BLaER1 treated with 17β-estradiol and CSF1 and Interleukin-3, amounts not matched to agents 10 nM and 100 nM (cell line): ENCODE results near the gene ST6GALNAC4.

ENCODE experiments used
- H3K27ac ChIP-seq, 11 experiments: shearing (Covaris generic); formaldehyde crosslinking; 2 replicates each; pipeline ENCODE4 v1.8.1; 2022
- H3K27me3 ChIP-seq, 11 experiments: shearing (Covaris generic); formaldehyde crosslinking; 2 replicates each; pipeline ENCODE4 v1.8.1; 2022
- H3K36me3 ChIP-seq, 11 experiments: shearing (Covaris generic); formaldehyde crosslinking; 2 replicates each; pipeline ENCODE4 v1.8.1; 2022
- H3K4me1 ChIP-seq, 10 experiments: shearing (Covaris generic); formaldehyde crosslinking; 2 replicates each; pipeline ENCODE4 v1.8.1; 2022
- H3K4me2 ChIP-seq, 11 experiments: shearing (Covaris generic); formaldehyde crosslinking; 2 replicates each; pipeline ENCODE4 v1.8.1; 2022
- H3K4me3 ChIP-seq, 10 experiments: shearing (Covaris generic); formaldehyde crosslinking; 2 replicates each; pipeline ENCODE4 v1.8.1; 2022
- H3K9ac ChIP-seq, 11 experiments: shearing (Covaris generic); formaldehyde crosslinking; 2 replicates each; pipeline ENCODE4 v1.8.1; 2022
- H3K9me3 ChIP-seq, 11 experiments: shearing (Covaris generic); formaldehyde crosslinking; replicated peaks in 1 of 11; 2 replicates each; pipeline ENCODE4 v1.8.1; 2022
- H4K20me1 ChIP-seq, 11 experiments: shearing (Covaris generic); formaldehyde crosslinking; 2 replicates each; pipeline ENCODE4 v1.8.1; 2022
- Cebpa-rat ChIP-seq, 11 experiments: shearing (Covaris generic); IDR thresholded peaks; 2 replicates each; pipeline ENCODE4 v1.8.1; 2022

Gene ST6GALNAC4

DNA sequence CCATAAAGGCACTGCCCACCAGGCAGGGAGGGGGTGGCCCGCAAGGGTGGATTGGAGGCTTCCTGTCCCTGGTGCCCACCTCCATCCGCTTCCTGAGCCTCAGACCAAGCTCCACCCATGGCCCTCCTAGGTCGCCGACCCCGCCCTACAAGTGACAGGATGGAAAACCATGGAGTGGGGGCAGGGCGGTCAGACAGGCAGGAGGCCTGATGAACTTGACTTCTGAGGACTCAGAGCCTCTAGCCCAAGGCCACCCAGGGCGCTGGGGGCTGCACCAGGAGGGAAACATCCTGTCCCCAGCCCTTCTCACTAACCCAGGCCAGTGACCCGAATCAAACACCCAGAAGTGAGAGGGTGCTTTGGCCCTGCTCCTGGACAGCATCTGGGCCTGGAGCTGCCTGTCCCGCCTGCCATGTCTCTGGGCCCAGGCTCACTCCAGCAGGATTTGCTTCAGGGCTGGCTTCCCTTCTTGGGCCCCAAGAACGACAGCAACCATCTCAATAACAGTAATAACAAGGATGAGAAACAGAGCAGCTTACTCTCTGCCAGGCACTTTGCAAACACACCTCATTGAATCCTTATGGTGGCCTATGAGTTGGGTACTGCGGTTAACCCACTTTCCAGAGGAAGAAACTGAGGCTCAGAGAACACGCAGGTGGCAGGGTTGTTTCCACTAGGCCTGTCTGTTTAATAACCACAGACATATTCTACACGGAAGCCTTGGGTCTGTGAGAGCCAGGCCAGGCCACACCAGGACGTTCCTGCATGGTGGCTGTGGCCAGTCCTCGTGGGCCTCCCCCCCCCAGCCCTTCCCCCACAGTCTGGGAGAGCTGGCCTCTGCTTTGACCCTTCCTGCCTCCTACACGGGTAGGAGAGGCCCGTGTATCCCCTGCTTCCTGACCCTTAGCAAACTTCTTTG lies 13.0 kb downstream of the ST6GALNAC4 start:
- Histone ChIP-seq H4K20me1 (peaks cover 0 to 9% (median 0%) of the 10 kb centered on the region in 11 experiments; a peak in 3 of 22 replicates), H3K9me3 (no peaks in the 10 kb centered on the region), H3K36me3 (peaks cover 0 to 19% (median 14%) of the 10 kb centered on the region in 11 experiments; a peak in 21 of 22 replicates), H3K27ac (peak overlapping the region; percentile 78 to 90 (median 83)), H3K4me3 (peak overlapping the region in 9 of 10 experiments; percentile 18 to 69 (median 43); a peak in 15 of 20 replicates), H3K27me3 (no peaks in the 10 kb centered on the region), H3K4me1 (peaks cover 80 to 94% (median 90%) of the 10 kb centered on the region in 10 experiments), H3K9ac (peak overlapping the region; percentile 68 to 83 (median 75)), H3K4me2 (peak overlapping the region; percentile 84 to 100 (median 93))
- no peak for TF ChIP-seq Cebpa-rat (IDR thresholded peaks at IDR 0.05)

DNA sequence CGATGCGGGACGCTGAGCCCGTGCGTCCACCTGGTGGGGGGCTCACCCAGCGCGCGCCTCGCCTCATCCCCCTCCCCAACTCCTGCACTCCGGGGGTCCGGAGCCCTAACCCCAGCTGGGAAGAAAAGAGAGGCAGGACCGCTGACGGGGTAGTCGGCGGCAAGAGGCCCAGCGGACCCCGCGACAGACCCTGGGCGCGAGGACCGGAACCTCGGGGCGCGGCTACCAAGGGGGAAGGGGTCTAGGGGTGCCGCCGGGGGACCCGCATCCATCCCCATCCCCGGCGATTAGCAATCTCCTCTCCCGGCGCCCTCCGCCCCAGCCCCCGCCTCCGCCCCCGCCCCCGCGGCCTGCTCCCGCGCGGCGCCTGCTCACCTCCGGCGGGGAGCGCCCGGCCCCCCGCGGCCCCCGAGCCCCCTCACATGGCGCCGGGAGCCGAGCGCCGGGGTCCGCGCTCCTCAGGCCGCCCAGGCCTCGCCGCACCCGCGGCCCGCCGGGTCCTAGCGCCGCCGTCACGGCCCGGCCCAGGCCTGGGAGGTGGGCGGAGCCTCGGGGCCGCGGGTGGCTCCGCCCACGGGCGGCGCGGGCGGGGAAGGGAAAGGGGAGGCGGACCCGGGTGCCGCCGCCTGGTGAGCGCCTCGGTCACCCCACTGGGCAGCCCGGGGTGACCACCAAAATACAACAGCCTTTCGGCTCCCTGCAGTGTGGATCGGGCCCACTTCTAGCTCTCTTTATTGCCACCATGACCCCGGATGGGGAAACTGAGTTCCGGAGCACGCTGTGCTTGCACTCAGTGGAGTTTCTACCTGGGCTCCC lies 17.5 kb downstream of the ST6GALNAC4 start, which contains the start of gene ST6GALNAC6:
Gene ST6GALNAC6, minus strand, starts transcription at position 476 of the 816 bp plus-strand sequence. CDS start 1,622 bp downstream, outside the sequence.
- Histone ChIP-seq H4K20me1 (peaks cover 6 to 43% (median 29%) of the 10 kb centered on the region in 11 experiments; a peak in 21 of 22 replicates), H3K9me3 (peaks cover 0 to 10% (median 0%) of the 10 kb centered on the region in 11 experiments; a peak in 5 of 22 replicates), H3K4me2 (peak within 1 kb of the TSS; percentile 90 to 99 (median 95)), H3K4me1 (peaks cover 66 to 78% (median 75%) of the 10 kb centered on the region in 10 experiments), H3K27me3 (no peaks in the 10 kb centered on the region), H3K27ac (peak within 1 kb of the TSS; percentile 55 to 92 (median 89)), H3K4me3 (peak within 1 kb of the TSS; percentile 80 to 98 (median 95)), H3K36me3 (peaks cover 22 to 28% (median 27%) of the 10 kb centered on the region in 11 experiments), H3K9ac (peak within 1 kb of the TSS; percentile 86 to 96 (median 91))
- TF ChIP-seq Cebpa-rat (IDR thresholded peaks at IDR 0.05) = no peak

DNA sequence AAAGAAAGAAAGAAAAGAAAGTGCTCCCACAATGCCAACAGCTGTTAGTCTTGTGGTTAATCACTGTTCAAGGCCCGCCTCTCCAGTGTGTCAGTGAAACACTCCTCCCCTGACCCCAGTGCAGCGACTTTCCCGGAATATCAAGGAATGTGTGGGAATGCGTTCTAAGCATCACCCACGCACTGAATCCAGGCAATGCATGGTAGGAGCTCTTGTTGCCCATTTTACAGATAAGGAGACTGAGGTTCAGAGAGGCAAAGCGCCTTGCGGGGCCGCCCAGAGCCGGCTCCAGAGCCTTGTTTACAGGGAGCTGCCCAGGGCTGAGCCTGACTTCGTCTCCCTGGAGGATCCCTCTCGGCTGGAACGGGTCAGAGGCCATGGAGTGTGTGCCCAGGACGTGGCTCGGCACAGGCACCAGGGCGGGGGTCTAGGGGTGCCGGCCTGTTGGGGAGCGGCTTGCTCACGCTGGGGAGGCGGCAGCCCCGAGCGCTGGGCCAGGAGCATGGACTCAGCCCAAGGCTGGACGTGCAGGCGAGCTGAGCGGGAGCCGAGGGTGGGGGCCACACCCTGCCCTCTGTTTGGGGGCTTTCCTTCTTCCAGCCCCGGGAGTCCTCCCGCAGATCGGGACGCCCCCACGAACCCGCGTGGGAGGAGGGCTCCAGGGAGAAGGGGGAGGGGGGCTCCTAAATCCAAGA lies 18.3 kb downstream of the ST6GALNAC4 start:
- Histone ChIP-seq H3K4me1 (peaks cover 59 to 70% (median 67%) of the 10 kb centered on the region in 10 experiments), H3K27ac (peak overlapping the region; percentile 52 to 92 (median 89); a peak in 21 of 22 replicates)
- no peak for TF ChIP-seq Cebpa-rat (IDR thresholded peaks at IDR 0.05)

DNA sequence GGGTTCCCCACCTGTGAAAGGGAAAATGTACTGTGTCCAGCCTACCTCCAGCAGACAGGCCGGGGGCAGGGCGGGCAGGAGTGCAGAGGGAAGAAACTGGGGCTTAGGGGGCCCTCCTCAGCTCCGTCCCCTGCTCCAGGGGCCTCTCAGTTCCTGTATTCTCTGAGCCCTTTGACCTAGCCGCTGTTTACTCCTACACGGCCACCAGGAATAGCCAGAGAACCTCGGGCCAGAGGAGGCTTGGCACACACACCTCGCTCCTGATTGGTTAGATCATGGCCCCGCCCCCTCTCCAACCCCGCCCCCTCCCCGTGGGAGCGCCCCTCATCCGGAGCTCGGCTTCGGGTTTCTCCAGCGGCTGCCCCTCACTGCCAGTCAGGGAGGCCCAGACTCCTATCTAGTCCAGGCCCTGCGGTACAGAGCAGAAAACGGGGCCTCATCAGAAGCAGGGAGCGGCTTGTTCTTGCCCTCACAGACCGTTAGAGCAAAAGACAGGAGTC lies 19.6 kb downstream of the ST6GALNAC4 start:
- Histone ChIP-seq H3K27ac (peak overlapping the region in 9 of 11 experiments; percentile 36 to 91 (median 47); a peak in 14 of 22 replicates), H3K4me1 (peaks cover 45 to 63% (median 54%) of the 10 kb centered on the region in 10 experiments), H3K9ac (peak overlapping the region; percentile 34 to 96 (median 88); a peak in 19 of 22 replicates), H3K4me3 (peak overlapping the region; percentile 35 to 98 (median 95); a peak in 14 of 20 replicates), H3K36me3 (peaks cover 42 to 49% (median 48%) of the 10 kb centered on the region in 11 experiments), H4K20me1 (peaks cover 6 to 61% (median 33%) of the 10 kb centered on the region in 11 experiments; a peak in 21 of 22 replicates), H3K9me3 (peaks cover 0 to 25% (median 13%) of the 10 kb centered on the region in 11 experiments; a peak in 16 of 22 replicates), H3K27me3 (no peaks in the 10 kb centered on the region), H3K4me2 (peak overlapping the region; percentile 89 to 98 (median 94))
- TF ChIP-seq Cebpa-rat (IDR thresholded peaks at IDR 0.05) = no peak

More for the DNA sequence above, 18.3 kb downstream of the ST6GALNAC4 start:
- Histone ChIP-seq H3K4me3 (peak overlapping the region; percentile 80 to 98 (median 95)), H3K36me3 (peaks cover 29 to 35% (median 34%) of the 10 kb centered on the region in 11 experiments), H3K9me3 (peaks cover 0 to 18% (median 7%) of the 10 kb centered on the region in 11 experiments; a peak in 16 of 22 replicates), H3K9ac (peak overlapping the region; percentile 86 to 96 (median 91)), H3K27me3 (no peaks in the 10 kb centered on the region), H3K4me2 (peak overlapping the region; percentile 89 to 98 (median 94)), H4K20me1 (peaks cover 6 to 50% (median 30%) of the 10 kb centered on the region in 11 experiments; a peak in 21 of 22 replicates)

GRCh38 chr9:127896395-127897192 lies 20.2 kb downstream of the ST6GALNAC4 start:
- peak overlapping the region; percentile 89 to 98 (median 94) for H3K4me2 ChIP-seq
- H3K4me1 ChIP-seq = peaks cover 41 to 57% (median 47%) of the 10 kb centered on the region in 10 experiments
- peaks cover 6 to 61% (median 33%) of the 10 kb centered on the region in 11 experiments; a peak in 21 of 22 replicates for H4K20me1 ChIP-seq
- no peak for TF ChIP-seq Cebpa-rat (IDR thresholded peaks at IDR 0.05)
- peak overlapping the region; percentile 23 to 56 (median 44); a peak in 15 of 22 replicates for H3K9ac ChIP-seq
- peaks cover 0 to 25% (median 13%) of the 10 kb centered on the region in 11 experiments; a peak in 16 of 22 replicates for H3K9me3 ChIP-seq
- peak overlapping the region in 4 of 10 experiments; percentile 3 to 98 (median 57); a peak in 3 of 20 replicates for H3K4me3 ChIP-seq
- peaks cover 46 to 54% (median 52%) of the 10 kb centered on the region in 11 experiments for H3K36me3 ChIP-seq
- H3K27me3 ChIP-seq = no peaks in the 10 kb centered on the region
- H3K27ac ChIP-seq = peak overlapping the region in 8 of 11 experiments; percentile 26 to 54 (median 40); a peak in 13 of 22 replicates

DNA sequence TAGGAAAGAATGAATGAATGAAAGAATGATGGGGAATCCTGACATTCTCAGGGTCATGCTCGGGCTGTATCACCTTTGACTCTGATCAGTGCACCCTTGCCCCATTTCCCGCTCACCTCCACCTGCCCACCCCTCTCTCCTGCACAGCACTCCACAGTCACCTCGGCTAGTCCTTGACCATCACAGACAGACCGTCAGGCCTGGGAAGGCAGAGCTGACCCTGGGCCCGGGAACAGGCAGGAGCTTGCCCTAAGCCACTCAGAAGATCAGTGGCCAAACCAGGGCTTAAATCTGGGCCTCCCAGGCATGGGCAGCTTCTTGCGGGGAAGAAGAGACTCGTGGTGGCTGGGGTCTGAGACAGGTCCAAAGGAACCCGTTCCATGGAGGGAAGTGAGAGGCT lies 21.0 kb downstream of the ST6GALNAC4 start:
- peak overlapping the region in 1 of 11 experiments; percentile 56; a peak in 1 of 22 replicates for H3K9ac ChIP-seq
- H3K4me2 ChIP-seq = 0 out of 22 replicates have a peak overlapping the region, but pooled peaks of 1 of the 11 experiments have one; percentile 91
- no peak overlapping the region for H3K27ac ChIP-seq
- H3K4me3 ChIP-seq = no peak overlapping the region
- TF ChIP-seq Cebpa-rat (IDR thresholded peaks at IDR 0.05) = no peak
- H3K27me3 ChIP-seq = no peaks in the 10 kb centered on the region
- H3K4me1 ChIP-seq = peaks cover 33 to 49% (median 40%) of the 10 kb centered on the region in 10 experiments
- peaks cover 6 to 65% (median 33%) of the 10 kb centered on the region in 11 experiments; a peak in 21 of 22 replicates for H4K20me1 ChIP-seq
- H3K9me3 ChIP-seq = peaks cover 0 to 25% (median 13%) of the 10 kb centered on the region in 11 experiments; a peak in 16 of 22 replicates
- H3K36me3 ChIP-seq = peaks cover 52 to 60% (median 58%) of the 10 kb centered on the region in 11 experiments
